ENCODE measurements around the gene RCN1. TPM values are rescaled to one million over a fixed set of nuclear protein-coding genes. Genes with fewer than 3 reads are reported as not detected.

The RCN1 gene
- total RNA-seq, 1 experiment from 2014 or later = 99.8 TPM

DNA sequence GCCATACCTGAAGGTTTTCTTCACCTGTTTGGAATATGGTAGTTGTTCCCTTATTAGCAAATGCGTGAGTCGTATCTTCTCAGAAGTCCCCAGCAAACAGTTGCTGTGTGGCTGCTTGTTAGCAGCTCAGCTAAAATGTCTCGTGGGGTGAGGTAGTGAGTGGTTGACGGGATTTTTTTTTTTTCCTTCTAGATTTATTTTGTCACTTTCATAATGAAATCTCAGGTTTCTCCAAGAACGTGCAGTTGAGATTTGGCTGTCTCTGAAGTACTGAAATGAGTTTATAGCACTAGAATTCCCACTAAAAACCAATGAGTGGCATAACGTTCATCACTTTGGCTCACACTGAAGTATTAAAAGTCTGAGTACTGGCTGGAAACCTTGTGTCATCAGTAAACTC, 16.8 kb downstream of the RCN1 start:
- intact Hi-C loops (cut with micrococcal nuclease) = no loop called here
- CTCF ChIA-PET = no interaction called here
- RAD21 ChIA-PET (ENCODE audit: low non-redundant PET in 1 of 2, low total read pairs in 2 of 2, uncharacterized antibody in 2 of 2, unreplicated experiment in 2 of 2) = no interaction called here
- H3K79me2 ChIP-seq (ENCODE audit: insufficient read depth, low read length) = no peaks in the 10 kb centered on the region
- no peaks in the 10 kb centered on the region for H3K9me3 ChIP-seq (ENCODE audit: control insufficient read depth in 1 of 2, insufficient read depth in 1 of 2, low read depth in 1 of 2, low read length in 2 of 2)
- no peak overlapping the region for H3K27ac ChIP-seq (ENCODE audit: low read depth, low read length)
- H3K4me3 ChIP-seq (replicated peaks in 1 of 2; ENCODE audit: low read depth in 1 of 2, low read length in 2 of 2) = no peak overlapping the region
- no peaks in the 10 kb centered on the region for H3K27me3 ChIP-seq (ENCODE audit: insufficient read depth, low read length)
- ATAC-seq (no peak), DNase-seq (ENCODE audit: low read depth, low spot score) (no peak)
- H2AFZ ChIP-seq (ENCODE audit: low read depth, low read length, poor library complexity, severe bottlenecking) = no peak overlapping the region
- H3K4me1 ChIP-seq (ENCODE audit: control insufficient read depth in 1 of 2, insufficient read depth in 2 of 2, low read length in 2 of 2) = no peaks in the 10 kb centered on the region
- H3K36me3 ChIP-seq (ENCODE audit: control insufficient read depth in 1 of 2, insufficient read depth in 2 of 2, low read length in 2 of 2) = peaks cover 6% of the 10 kb centered on the region in 2 experiments; a peak in 3 of 4 replicates
- POLR2A ChIA-PET = no interaction called here
- no peaks in the 10 kb centered on the region for H4K20me1 ChIP-seq (ENCODE audit: insufficient read depth)
- no peak for TF ChIP-seq SIN3A (IDR thresholded peaks at IDR 0.05; ENCODE audit: low read depth)
- no peak for TF ChIP-seq ZBTB33 (IDR thresholded peaks at IDR 0.05; ENCODE audit: extremely low read depth, insufficient replicate concordance, low read length)
- TF ChIP-seq CEBPB (IDR thresholded peaks at IDR 0.05; ENCODE audit: low read depth) = no peak
- TF ChIP-seq POLR2AphosphoS5 (IDR thresholded peaks at IDR 0.05; ENCODE audit: low read depth, low read length) = no peak
- TF ChIP-seq, protein P1, sequence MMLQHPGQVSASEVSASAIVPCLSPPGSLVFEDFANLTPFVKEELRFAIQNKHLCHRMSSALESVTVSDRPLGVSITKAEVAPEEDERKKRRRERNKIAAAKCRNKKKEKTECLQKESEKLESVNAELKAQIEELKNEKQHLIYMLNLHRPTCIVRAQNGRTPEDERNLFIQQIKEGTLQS (IDR thresholded peaks at IDR 0.05) = no peak
- TF ChIP-seq ZFX (IDR thresholded peaks at IDR 0.05) = no peak
- TF ChIP-seq, protein P2, sequence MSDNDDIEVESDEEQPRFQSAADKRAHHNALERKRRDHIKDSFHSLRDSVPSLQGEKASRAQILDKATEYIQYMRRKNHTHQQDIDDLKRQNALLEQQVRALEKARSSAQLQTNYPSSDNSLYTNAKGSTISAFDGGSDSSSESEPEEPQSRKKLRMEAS (IDR thresholded peaks at IDR 0.05) = no peak
- TF ChIP-seq ELF1 (IDR thresholded peaks at IDR 0.05; ENCODE audit: borderline replicate concordance, low read depth) = no peak
- no peak for TF ChIP-seq EZH2 (IDR thresholded peaks at IDR 0.05)
- no peak for TF ChIP-seq RAD21 (IDR thresholded peaks at IDR 0.05; ENCODE audit: low read depth)
- TF ChIP-seq EZH2phosphoT487 (IDR thresholded peaks at IDR 0.05; ENCODE audit: borderline replicate concordance) = no peak
- no peak for TF ChIP-seq CTCF (IDR thresholded peaks at IDR 0.05 in 2 of 3, conservative IDR thresholded peaks at IDR 0.05 in 1 of 3; ENCODE audit: borderline replicate concordance in 1 of 3, insufficient read depth in 1 of 3, low read depth in 2 of 3, low read length in 2 of 3)
- H3K9me2 ChIP-seq (ENCODE audit: insufficient read depth) = no peaks in the 10 kb centered on the region
- no peak overlapping the region for H3K4me2 ChIP-seq (ENCODE audit: low read length)
- no TSS peak for BruUV-seq (replicated peaks)
- H3K9ac ChIP-seq (ENCODE audit: low read length) = no peak overlapping the region
